IMR-90 (cell line): ENCODE results near the gene ADARB2. TPM values are rescaled to one million over a fixed set of nuclear protein-coding genes. Genes with fewer than 3 reads are reported as not detected.

Experiments used
- ATAC-seq: fragments of 200-7000 bp; cut with Tn5 transposase; 2 replicates; pipeline ENCODE4 v1.9.1; 2020; ENCODE audit warnings: low read depth, mild to moderate bottlenecking, moderate library complexity
- BruUV-seq: library from RNA; stranded (reverse); fragments of 400-500 nt; replicated peaks from 2 replicates; lab custom pipeline; 2021; lab: Mats Ljungman, UMichigan
- CTCF ChIA-PET: fragments of 300-600 bp; formaldehyde crosslinking; extraction: SDS; loops from one replicate; lab custom pipeline; 2021; ENCODE audit warnings: antibody characterized with exemption; lab: Yijun Ruan, JAX
- POLR2A ChIA-PET: fragments of 300-600 bp; sonication (Branson Sonifier 250); formaldehyde crosslinking; loops from one replicate; lab custom pipeline; 2022; ENCODE audit warnings: antibody characterized with exemption; ENCODE audit not compliant: unreplicated experiment; lab: Charles Lee
- DNase-seq: peaks from one replicate; pipeline ENCODE4 v3.0.0; 2013
- H2AFZ ChIP-seq: replicated peaks from 2 replicates; pipeline ENCODE3; 2013; ENCODE audit warnings: low read length, mild to moderate bottlenecking; ENCODE audit not compliant: poor library complexity
- H2AK5ac ChIP-seq: 2 replicates; pipeline ENCODE4 v1.6.1; 2013; ENCODE audit warnings: low read depth, low read length, inconsistent platforms
- H2AK9ac ChIP-seq: replicated peaks from 2 replicates; pipeline ENCODE3; 2013; ENCODE audit warnings: mild to moderate bottlenecking, low read depth, low read length, moderate library complexity; ENCODE audit not compliant: poor library complexity
- H2BK120ac ChIP-seq: 2 replicates; pipeline ENCODE4 v1.6.1; 2013; ENCODE audit warnings: low read depth, low read length, inconsistent platforms
- H2BK15ac ChIP-seq: 3 replicates; pipeline ENCODE4 v1.6.1; 2013; ENCODE audit warnings: low read depth, low read length, inconsistent platforms
- H2BK20ac ChIP-seq: 2 replicates; pipeline ENCODE4 v1.6.1; 2013; ENCODE audit warnings: low read depth, mild to moderate bottlenecking, inconsistent platforms, low read length, moderate library complexity
- H2BK5ac ChIP-seq: 2 replicates; pipeline ENCODE4 v1.6.1; 2013; ENCODE audit warnings: mild to moderate bottlenecking, low read depth, low read length, inconsistent platforms; ENCODE audit not compliant: poor library complexity, severe bottlenecking
- H3K14ac ChIP-seq: replicated peaks from 2 replicates; pipeline ENCODE4 v1.6.1; 2013; ENCODE audit warnings: low read depth, low read length, inconsistent platforms
- H3K18ac ChIP-seq: 2 replicates; pipeline ENCODE4 v1.6.1; 2013; ENCODE audit warnings: low read depth, low read length, control low read depth
- H3K23ac ChIP-seq: 2 replicates; pipeline ENCODE4 v1.6.1; 2013; ENCODE audit warnings: low read depth, low read length, inconsistent platforms
- H3K27ac ChIP-seq: 2 replicates; pipeline ENCODE4 v1.5.1; 2013; ENCODE audit warnings: mild to moderate bottlenecking, control low read depth, low read length; ENCODE audit not compliant: insufficient read depth
- H3K27me3 ChIP-seq: 2 replicates; pipeline ENCODE4 v1.6.1; 2013; ENCODE audit warnings: low read length; ENCODE audit not compliant: control insufficient read depth, insufficient read depth
- H3K36me3 ChIP-seq: 2 replicates; pipeline ENCODE4 v1.6.1; 2013; ENCODE audit warnings: low read length, mixed read lengths; ENCODE audit not compliant: control insufficient read depth, insufficient read depth
- H3K4ac ChIP-seq: 2 replicates; pipeline ENCODE4 v1.6.1; 2013; ENCODE audit warnings: low read depth, low read length, inconsistent platforms
- H3K4me1 ChIP-seq: 2 replicates; pipeline ENCODE4 v1.6.1; 2013; ENCODE audit warnings: low read length, mixed read lengths; ENCODE audit not compliant: control insufficient read depth, insufficient read depth
- H3K4me2 ChIP-seq: 2 replicates; pipeline ENCODE4 v1.6.1; 2013; ENCODE audit warnings: low read depth, mild to moderate bottlenecking, control low read depth, low read length, moderate library complexity
- H3K4me3 ChIP-seq: 2 replicates; pipeline ENCODE4 v1.5.1; 2013; ENCODE audit warnings: low read depth, mild to moderate bottlenecking, control low read depth, low read length, moderate library complexity; ENCODE audit not compliant: insufficient read depth
- H3K56ac ChIP-seq: 2 replicates; pipeline ENCODE4 v1.6.1; 2013; ENCODE audit warnings: low read length, inconsistent platforms; ENCODE audit not compliant: insufficient read depth; ENCODE audit errors: extremely low read depth
- H3K79me1 ChIP-seq, 2 experiments: 2 replicates each; pipeline ENCODE4 v1.6.1; 2013; ENCODE audit warnings: low read length in 2 of 2, inconsistent platforms in 1 of 2, low read depth in 1 of 2
- H3K9ac ChIP-seq: 2 replicates; pipeline ENCODE4 v1.6.1; 2013; ENCODE audit warnings: low read depth, low read length, control low read depth
- H3K9me1 ChIP-seq: 2 replicates; pipeline ENCODE4 v1.6.1; 2013; ENCODE audit warnings: low read length, inconsistent platforms; ENCODE audit not compliant: insufficient read depth
- H3K9me3 ChIP-seq: 2 replicates; pipeline ENCODE4 v1.6.1; 2013; ENCODE audit warnings: low read length; ENCODE audit not compliant: control insufficient read depth, insufficient read depth
- H4K20me1 ChIP-seq: 2 replicates; pipeline ENCODE4 v1.6.1; 2013; ENCODE audit warnings: low read length, inconsistent platforms; ENCODE audit not compliant: insufficient read depth
- H4K5ac ChIP-seq: 2 replicates; pipeline ENCODE4 v1.6.1; 2013; ENCODE audit warnings: mild to moderate bottlenecking, low read depth, low read length, control low read depth
- H4K8ac ChIP-seq, 2 experiments: 2 replicates each; pipeline ENCODE4 v1.6.1; 2013; ENCODE audit warnings: low read depth in 2 of 2, low read length in 2 of 2, control low read depth in 1 of 2, inconsistent platforms in 1 of 2
- H4K91ac ChIP-seq: 2 replicates; pipeline ENCODE4 v1.6.1; 2013; ENCODE audit warnings: low read depth, low read length, inconsistent platforms; ENCODE audit not compliant: insufficient read depth
- BHLHE40 ChIP-seq: fragments of 150-350 bp; IDR thresholded peaks from 2 replicates; pipeline ENCODE4 v1.6.1; 2016; ENCODE audit warnings: mild to moderate bottlenecking, low read depth, low read length
- CEBPB ChIP-seq: IDR thresholded peaks from 2 replicates; pipeline ENCODE4 v1.6.1; 2012; ENCODE audit warnings: low read depth, low read length, improper control_type of control experiment
- CHD1 ChIP-seq: IDR thresholded peaks from 2 replicates; pipeline ENCODE4 v1.6.1; 2012; ENCODE audit warnings: low read depth, low read length, improper control_type of control experiment
- MAFK ChIP-seq: IDR thresholded peaks from 2 replicates; pipeline ENCODE4 v1.6.1; 2012; ENCODE audit warnings: low read depth, low read length, improper control_type of control experiment
- MAZ ChIP-seq: IDR thresholded peaks from 2 replicates; pipeline ENCODE4 v1.6.1; 2012; ENCODE audit warnings: low read depth, mild to moderate bottlenecking, low read length, improper control_type of control experiment, moderate library complexity, borderline replicate concordance
- MXI1 ChIP-seq: IDR thresholded peaks from 2 replicates; pipeline ENCODE4 v1.6.1; 2012; ENCODE audit warnings: low read depth, mild to moderate bottlenecking, low read length, moderate library complexity, borderline replicate concordance
- RAD21 ChIP-seq: IDR thresholded peaks from 2 replicates; pipeline ENCODE4 v1.6.1; 2012; ENCODE audit warnings: low read length, improper control_type of control experiment
- RCOR1 ChIP-seq: IDR thresholded peaks from 2 replicates; pipeline ENCODE4 v1.6.1; 2012; ENCODE audit warnings: mild to moderate bottlenecking, low read length, improper control_type of control experiment; ENCODE audit not compliant: insufficient replicate concordance
- WGBS, 2 experiments: methylation state at CpG; one replicate each; pipeline versions ENCODE4 v1.1.5 to v1.1.7; 2013; ENCODE audit warnings: missing lambda C conversion rate in 2 of 2; ENCODE audit not compliant: insufficient read length in 1 of 2; ENCODE audit errors: extremely low coverage in 2 of 2; 5-methylcytosine and 5-hydroxymethylcytosine counted together
- dilution Hi-C: fragments of 300-500 bp; cut with HindIII; formaldehyde crosslinking; loops from one replicate; pipeline ENCODE4 v1.14.3; 2018; ENCODE audit warnings: low sequenced_read_pairs; ENCODE audit not compliant: unreplicated experiment
- in situ Hi-C: fragments of 300-500 bp; cut with MboI; formaldehyde crosslinking; loops from 3 replicates; pipeline ENCODE4 v1.14.3; 2019; ENCODE audit warnings: low sequenced_read_pairs, inconsistent platforms, mixed read lengths
- intact Hi-C: fragments of 100-400 bp; cut with micrococcal nuclease; formaldehyde crosslinking; loops from 2 replicates; pipeline ENCODE4 v1.10.0; 2022
- polyA plus RNA-seq, 3 experiments: library from polyadenylated mRNA; depleted of rRNA; stranded (reverse); fragments of >200 nt; gene quantifications; 2 replicates each; pipeline ENCODE4 v1.2.3, GENCODE V29; 2012; ENCODE audit warnings: low replicate concordance in 1 of 3
- total RNA-seq: library from RNA; depleted of rRNA; stranded (reverse); fragments of >200 nt; gene quantifications from 2 replicates; pipeline ENCODE4 v1.2.3, GENCODE V29; 2012
- TF ChIP-seq, protein P1 (sequence below): fragments of 150-350 bp; IDR thresholded peaks from 2 replicates; pipeline ENCODE4 v1.6.1; 2017; ENCODE audit warnings: mild to moderate bottlenecking, antibody characterized with exemption, low read length, low read depth
- TF ChIP-seq, protein P2 (sequence below): conservative IDR thresholded peaks from 2 replicates; pipeline ENCODE4 v1.5.1; 2012; ENCODE audit warnings: mild to moderate bottlenecking, low read depth, low read length, improper control_type of control experiment

ADARB2 gene
- total and polyA plus RNA-seq, 2 of the 4 experiments (the other 2 are of a cell fraction) = not detected

GRCh38 chr10:1440897-1441296 is 296.4 kb downstream of the ADARB2 start:
- Histone ChIP-seq H3K4me3 (no peak overlapping the region), H3K9me3 (peaks cover 21% of the 10 kb centered on the region), H2BK20ac (no peak overlapping the region), H4K20me1 (no peaks in the 10 kb centered on the region), H3K36me3 (no peaks in the 10 kb centered on the region), H4K8ac (no peak overlapping the region), H3K27ac (no peak overlapping the region), H4K91ac (no peak overlapping the region), H3K4me1 (no peaks in the 10 kb centered on the region), H3K56ac (no peak overlapping the region), H3K79me1 (no peaks in the 10 kb centered on the region), H2BK15ac (no peak overlapping the region), H3K18ac (no peak overlapping the region), H3K4me2 (no peak overlapping the region), H3K14ac (no peak overlapping the region), H2AK9ac (no peak overlapping the region), H3K4ac (no peak overlapping the region), H4K5ac (no peak overlapping the region), H2BK5ac (no peak overlapping the region), H2BK120ac (no peak overlapping the region), H3K9me1 (no peaks in the 10 kb centered on the region), H2AFZ (no peak overlapping the region), H3K27me3 (no peaks in the 10 kb centered on the region), H2AK5ac (no peak overlapping the region), H3K23ac (no peak overlapping the region), H3K9ac (no peak overlapping the region)
- TF ChIP-seq RCOR1 = no peak
- TF ChIP-seq, protein P1, sequence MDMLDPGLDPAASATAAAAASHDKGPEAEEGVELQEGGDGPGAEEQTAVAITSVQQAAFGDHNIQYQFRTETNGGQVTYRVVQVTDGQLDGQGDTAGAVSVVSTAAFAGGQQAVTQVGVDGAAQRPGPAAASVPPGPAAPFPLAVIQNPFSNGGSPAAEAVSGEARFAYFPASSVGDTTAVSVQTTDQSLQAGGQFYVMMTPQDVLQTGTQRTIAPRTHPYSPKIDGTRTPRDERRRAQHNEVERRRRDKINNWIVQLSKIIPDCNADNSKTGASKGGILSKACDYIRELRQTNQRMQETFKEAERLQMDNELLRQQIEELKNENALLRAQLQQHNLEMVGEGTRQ = no peak
- TF ChIP-seq RAD21 = no peak
- TF ChIP-seq CEBPB = no peak
- TF ChIP-seq, protein P2, sequence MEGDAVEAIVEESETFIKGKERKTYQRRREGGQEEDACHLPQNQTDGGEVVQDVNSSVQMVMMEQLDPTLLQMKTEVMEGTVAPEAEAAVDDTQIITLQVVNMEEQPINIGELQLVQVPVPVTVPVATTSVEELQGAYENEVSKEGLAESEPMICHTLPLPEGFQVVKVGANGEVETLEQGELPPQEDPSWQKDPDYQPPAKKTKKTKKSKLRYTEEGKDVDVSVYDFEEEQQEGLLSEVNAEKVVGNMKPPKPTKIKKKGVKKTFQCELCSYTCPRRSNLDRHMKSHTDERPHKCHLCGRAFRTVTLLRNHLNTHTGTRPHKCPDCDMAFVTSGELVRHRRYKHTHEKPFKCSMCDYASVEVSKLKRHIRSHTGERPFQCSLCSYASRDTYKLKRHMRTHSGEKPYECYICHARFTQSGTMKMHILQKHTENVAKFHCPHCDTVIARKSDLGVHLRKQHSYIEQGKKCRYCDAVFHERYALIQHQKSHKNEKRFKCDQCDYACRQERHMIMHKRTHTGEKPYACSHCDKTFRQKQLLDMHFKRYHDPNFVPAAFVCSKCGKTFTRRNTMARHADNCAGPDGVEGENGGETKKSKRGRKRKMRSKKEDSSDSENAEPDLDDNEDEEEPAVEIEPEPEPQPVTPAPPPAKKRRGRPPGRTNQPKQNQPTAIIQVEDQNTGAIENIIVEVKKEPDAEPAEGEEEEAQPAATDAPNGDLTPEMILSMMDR = no peak
- TF ChIP-seq MXI1 = no peak
- no peak for TF ChIP-seq BHLHE40
- TF ChIP-seq MAFK = no peak
- no peak for TF ChIP-seq MAZ
- no peak for TF ChIP-seq CHD1
- POLR2A ChIA-PET = no interaction called here
- CTCF ChIA-PET = no interaction called here
- no peak for ATAC-seq
- no peak for DNase-seq
- in situ Hi-C loops (no loop called here), dilution Hi-C loops (no loop called here), intact Hi-C loops (no loop called here)
- BruUV-seq = no TSS peak
- WGBS, 2 experiments = no CpG with 5 or more reads among the region's 2 CpGs
